ENCODE measurements around the gene PPP2R2C.

PPP2R2C gene

DNA sequence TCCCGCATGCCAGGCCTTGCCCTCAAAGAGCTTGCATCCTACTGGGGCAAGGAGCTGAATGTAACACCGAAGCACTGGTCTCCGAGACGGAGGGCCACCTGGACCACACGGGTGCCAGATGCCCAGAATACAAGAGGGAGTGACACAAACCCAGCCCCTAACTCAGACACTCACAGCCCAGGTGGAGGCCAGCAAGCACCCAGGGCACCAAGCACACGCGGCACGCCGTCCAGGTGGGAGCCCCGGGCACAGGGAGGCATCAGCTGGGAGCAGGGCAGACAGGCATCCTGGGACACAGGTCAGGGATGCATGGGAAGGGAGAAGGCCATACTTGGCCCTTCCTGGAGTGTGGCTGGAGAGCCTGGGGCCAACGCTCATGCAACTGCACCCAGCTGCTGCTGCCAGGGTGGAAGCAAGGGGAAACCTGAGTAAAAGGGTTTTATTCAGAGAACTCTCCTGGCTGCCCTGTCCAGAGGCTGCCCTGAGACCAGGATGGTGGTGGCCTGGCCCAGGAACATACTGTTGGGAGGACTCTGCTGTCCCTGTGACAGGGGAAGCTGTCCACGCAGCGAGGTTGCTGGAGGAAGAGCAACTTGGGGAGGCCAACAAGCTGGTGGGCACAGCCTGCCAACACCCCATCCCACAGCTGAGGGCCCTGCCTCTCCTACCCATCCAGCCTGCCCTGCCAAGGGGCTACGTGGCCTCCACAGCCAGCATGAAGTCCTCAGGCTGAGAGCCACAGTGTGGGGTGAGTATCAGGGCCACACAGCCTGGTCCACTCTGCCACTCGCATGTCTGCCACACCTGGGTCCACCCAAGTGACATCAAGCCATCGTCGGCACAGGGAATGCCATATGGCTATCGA, 22.2 kb upstream of the PPP2R2C start:
- in situ Hi-C loops (cut with HindIII; ENCODE audit: low sequenced_read_pairs): no loop called here

DNA sequence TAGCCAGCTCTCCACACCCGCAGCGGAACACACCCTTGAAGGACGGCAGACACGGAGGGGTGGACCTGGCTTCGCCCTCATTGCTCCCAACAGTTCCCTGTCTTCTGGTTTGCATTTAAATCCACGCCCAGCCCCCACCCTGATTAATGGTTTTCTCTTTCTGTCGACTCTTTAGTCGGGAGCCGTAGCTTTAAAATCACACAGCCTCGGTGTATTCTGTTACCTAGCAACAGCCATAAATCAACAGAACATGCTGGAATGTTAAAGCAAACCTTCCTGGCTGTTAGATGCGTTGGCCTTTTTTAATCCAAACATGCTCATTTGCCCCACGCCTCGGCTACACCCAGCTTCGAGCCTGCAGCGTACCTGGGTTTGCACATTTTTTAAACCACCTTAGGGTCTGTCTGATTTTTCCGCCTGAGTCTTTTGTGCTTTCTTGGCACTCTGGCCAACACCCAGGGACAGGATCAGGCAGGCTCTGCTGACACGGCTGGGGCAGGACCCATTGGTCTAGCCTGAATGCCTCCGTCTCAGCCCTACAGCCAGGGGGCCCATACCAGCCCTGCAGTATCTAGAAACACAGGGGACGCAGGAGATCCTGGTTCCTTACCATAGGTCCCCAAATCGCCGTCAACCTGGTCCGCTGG, 21.4 kb upstream of the PPP2R2C start:
- in situ Hi-C loops (cut with HindIII; ENCODE audit: low sequenced_read_pairs): no loop called here

DNA sequence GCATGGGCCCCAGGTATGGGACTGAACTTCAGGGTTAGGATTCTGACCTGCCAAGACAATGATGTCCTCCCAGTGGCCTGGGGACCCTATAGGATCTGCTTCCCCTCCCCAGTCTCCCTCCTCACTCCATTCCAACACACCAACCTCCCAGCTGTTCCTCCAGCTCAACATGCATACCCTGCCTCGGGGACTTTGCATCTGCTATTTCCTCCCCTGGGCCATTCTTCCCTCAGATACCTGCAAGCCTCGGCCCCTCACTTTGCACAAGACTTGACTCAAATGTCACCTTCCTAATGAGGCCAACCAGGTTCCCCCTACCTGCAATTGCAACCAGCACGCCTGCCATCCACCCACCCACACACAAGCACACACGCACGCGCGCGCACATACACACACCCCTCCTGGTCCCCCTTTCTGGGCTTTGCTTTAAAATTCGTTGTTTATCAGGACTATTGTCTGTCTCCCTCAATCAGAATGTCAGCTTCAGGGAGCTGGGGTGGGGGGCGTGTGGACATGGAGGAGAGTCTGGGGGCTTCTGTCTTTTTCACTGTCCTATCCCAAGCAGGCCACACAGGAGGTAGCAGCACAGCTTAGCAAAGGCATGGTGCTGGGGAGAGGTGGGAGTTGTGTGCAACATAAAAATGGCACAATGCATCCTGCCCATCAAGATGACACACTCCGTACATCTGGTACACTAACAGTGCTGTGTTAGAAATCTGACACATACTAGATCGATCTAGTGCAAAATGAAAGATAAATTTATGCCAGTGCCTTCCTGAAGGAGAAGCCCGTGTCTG, 20.6 kb upstream of the PPP2R2C start:
- in situ Hi-C loops (cut with HindIII; ENCODE audit: low sequenced_read_pairs): no loop called here

DNA sequence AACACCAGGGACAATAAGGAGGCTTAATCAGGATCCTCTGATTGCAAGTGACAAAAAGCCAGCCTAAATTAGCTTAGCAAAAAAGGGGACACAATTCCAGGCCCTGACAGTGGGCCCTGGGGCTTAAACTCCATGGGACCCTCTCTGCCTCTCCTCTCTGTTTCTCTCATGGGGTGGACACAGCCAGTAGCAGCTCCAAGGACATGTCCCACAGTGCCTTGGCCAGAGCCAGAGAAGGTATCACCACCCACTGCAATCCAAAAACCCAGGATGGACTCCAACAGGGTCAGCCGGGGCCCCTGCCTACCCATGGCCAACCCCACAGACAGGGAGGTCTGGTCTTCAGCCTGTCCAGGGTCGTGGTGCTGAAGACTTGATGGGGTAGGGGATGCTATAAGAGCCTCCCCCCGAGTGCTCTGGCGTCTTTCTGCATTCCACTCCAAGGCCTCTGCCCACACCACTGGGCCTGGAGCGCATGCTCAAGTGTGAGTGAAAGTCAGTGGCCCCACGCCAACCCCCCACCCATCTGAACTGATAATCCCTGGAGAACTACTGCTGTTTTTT, 19.7 kb upstream of the PPP2R2C start:
- in situ Hi-C loops (cut with HindIII; ENCODE audit: low sequenced_read_pairs): no loop called here

DNA sequence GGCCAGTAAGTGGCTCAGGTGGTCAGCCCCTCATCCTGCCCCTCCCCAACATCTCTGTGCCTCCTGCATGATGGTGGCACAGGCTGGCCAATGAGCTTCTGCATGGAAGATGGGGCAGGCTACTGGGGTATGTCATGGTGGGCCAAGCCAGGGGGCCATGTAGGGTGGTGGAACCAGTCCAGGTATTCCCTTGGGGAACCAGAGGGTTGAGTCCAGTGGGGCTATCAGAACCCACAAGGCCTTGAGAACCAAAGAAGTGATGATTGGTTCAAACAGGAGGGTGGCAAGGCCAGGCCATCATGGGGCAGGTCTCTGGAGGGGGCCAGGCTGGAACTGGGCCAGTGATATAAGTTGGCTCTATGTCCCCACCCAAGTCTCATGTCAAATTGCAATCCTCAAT, 18.8 kb upstream of the PPP2R2C start:
- in situ Hi-C loops (cut with HindIII; ENCODE audit: low sequenced_read_pairs): no loop called here

DNA sequence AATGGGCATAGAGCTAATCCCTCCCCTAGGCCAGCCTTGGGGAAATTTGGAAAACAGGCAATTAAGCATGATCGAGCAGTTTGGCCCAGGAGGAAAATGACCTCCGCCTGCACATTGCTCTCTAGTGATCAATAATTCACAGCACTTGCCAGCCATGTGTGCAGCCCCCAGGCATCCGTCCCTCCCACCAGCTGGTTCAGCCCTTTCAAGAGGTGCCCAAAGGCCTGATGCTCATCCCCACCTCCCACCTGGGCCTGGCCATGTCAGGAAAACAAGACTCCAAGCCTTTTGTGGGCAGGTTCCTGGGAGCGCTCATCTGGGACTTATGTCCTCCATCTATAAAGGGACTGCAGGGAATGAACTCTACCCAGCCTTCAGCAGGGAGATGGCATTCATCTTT, 17.5 kb upstream of the PPP2R2C start:
- in situ Hi-C loops (cut with HindIII; ENCODE audit: low sequenced_read_pairs): no loop called here

DNA sequence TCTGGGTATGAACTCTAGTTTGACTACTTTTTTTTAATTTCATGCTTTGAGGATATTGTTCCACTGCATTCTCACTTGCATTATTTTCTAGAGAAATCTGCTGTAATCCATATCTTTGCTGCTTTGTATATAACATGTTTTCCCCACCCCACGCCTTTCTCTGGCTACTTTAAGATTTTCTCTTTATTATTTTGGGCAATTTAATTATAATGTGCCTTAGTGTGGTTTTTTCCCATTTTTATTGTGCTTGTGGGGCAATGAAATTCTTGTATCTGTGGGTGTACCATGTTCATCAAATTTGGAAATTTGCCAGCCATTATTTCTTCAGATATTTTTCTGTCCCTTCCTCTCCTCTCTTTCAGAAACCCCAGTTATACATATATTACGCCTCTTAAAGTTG, 15.1 kb upstream of the PPP2R2C start:
- in situ Hi-C loops (cut with HindIII; ENCODE audit: low sequenced_read_pairs): no loop called here

DNA sequence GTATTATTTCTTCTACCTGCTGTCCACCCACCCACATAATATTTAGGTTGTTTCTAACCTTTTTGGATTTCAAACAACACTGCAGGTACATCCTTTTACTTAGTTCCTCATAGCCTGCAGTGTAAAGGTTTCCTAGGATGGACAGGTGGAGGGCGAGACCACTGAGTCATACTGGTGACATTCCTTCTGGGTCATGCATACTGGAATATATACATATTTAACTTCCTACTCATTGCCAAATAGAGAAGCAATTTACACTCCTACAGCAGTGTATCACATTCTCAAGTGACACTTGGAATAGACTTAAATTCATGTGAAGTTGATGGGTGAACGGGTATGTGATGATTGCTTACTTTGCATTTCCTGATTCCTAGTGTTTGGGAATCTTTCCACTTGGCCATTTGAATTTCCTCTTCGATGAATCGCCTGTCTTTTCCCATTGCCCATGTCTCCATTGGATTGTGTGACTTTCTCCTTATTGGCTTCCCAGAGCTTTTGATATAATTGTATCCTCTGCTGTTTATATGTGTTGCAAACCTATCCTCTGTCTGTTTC, 8.2 kb upstream of the PPP2R2C start:
- in situ Hi-C loops (cut with HindIII; ENCODE audit: low sequenced_read_pairs): no loop called here

DNA sequence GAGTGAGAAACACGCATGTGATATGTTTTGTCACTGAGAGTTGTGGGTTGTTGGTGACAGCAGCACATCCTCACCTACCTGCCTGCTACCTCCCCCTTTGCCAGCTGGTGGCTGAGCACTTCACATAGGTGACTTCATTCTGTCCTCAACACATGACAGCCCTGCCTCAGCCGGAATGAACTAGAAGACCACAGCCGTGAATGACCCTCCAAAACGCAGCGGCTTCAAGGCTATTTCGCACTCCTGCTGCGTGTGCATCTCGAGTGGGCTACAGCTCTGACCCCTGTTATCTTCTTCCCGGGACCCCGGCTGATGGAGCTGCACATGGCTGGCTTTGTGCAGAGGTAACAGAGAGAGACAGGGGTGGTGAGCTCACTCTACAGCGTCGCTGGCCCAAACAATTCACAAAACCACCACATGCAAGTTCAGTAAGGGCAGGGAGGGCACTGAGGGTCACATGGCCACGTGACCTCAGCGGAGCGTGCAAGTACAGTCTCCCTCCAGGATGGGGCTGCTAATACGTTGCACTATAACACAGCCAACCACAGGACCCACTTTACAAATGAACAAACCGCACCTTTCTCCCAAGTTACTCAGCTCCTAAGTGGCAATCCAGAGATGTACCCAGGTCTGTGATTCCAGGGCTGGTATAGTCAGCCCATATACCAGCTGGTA, 6.3 kb upstream of the PPP2R2C start:
- in situ Hi-C loops (cut with HindIII; ENCODE audit: low sequenced_read_pairs): no loop called here

DNA sequence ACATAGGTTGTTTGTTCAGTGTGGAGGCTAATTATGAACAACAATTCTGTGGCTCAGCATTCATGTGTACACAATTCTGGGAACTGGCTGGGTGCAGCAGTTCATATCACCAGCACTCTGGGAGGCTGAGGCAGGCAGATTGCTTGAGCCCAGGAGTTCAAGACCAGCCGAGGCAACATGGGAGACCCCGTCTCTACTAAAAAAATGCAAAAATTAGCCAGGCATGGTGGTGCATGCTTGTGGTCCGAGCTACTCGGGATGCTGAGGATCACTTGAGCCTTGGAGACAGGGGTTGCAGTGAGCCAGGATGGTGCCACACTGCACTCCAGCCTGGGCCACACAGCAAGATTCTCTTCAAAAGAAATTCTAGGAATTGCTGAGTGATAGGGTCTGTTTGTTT, 4.5 kb upstream of the PPP2R2C start:
- in situ Hi-C loops (cut with HindIII; ENCODE audit: low sequenced_read_pairs): no loop called here

DNA sequence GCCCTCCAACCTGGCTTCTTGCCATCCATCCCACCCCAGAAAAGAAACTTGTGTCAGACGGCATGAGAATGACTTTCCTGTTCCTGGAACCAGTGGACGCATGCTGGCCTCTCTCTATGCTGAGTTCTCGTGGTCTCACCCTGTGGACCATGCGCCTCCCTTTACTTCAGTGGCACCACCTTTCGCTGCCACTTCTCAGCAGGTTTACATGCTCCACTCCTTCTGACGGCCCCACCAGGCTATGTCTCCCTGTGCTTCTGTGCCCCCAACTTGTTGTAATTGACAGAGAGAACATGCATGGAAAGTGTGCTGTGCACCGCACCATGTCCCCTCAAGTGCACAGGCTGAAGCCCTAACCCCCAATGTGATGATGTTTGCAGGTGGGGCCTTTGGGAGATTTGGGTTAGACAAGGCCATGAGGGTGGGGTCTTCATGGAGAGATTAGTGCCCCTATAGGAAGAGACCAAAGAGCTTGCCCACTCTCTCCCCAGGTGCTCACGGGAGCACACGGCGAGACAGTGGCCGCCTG, 3.1 kb upstream of the PPP2R2C start:
- in situ Hi-C loops (cut with HindIII; ENCODE audit: low sequenced_read_pairs): no loop called here

DNA sequence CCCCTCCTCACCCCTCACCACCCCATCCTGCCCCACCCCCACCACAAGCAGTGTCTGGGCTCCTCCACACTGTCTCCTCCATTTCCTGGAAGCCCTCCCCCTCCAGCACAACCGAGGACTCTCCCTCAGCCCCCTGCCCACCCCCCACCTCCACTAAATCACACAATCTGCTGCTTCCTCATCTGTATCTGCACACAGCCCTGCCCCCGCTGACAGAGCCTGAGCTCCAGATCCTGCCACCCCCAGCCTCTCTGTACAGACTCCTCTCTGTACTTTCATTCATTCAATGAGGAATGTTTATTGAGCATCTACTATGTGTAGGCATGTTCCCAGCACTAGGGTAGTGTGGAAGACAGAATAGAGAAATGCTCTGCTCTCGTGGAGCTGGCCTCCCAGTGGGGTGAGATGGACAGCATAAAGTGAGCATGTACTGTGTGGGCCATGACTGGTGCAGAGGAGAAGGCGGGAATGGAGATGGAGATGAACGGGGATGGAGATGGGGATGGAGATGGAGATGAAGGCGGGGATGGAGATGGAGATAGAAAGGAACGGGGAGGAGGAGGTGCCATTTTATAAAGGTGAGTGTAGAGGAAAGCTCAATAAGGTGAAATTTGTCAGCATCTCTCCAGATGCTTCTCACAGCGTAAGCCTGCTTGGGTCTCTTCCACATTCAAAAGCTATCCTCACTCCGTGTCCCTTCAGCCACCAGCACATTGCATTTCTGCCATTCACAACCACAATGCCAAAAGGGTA, 2.5 kb upstream of the PPP2R2C start:
- in situ Hi-C loops (cut with HindIII; ENCODE audit: low sequenced_read_pairs): no loop called here

DNA sequence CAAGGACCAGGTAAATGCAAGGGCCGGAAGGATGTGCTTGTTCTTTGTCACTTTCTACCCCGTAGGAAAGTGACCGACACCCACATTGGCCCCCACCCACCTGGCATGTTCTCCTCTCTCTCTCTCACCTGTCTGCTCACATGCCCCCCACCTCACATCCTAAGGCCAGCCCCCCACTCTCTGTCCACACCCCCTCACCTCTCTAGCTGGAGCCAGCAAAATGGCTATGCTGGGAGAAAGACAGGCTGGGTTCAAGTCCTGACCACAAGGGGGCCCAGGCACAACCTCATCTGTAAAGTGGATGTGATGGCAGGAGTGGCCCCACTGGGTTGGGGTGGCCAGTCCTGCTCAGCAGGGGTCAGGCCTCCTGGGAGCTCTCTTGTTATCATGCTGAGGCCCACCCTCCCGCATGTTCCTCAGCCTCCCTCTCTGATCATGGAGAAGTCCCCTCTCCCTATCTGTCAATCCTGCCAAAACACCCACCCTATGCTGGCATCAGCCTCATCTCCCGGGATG, 1.7 kb upstream of the PPP2R2C start:
- in situ Hi-C loops (cut with HindIII; ENCODE audit: low sequenced_read_pairs): no loop called here

DNA sequence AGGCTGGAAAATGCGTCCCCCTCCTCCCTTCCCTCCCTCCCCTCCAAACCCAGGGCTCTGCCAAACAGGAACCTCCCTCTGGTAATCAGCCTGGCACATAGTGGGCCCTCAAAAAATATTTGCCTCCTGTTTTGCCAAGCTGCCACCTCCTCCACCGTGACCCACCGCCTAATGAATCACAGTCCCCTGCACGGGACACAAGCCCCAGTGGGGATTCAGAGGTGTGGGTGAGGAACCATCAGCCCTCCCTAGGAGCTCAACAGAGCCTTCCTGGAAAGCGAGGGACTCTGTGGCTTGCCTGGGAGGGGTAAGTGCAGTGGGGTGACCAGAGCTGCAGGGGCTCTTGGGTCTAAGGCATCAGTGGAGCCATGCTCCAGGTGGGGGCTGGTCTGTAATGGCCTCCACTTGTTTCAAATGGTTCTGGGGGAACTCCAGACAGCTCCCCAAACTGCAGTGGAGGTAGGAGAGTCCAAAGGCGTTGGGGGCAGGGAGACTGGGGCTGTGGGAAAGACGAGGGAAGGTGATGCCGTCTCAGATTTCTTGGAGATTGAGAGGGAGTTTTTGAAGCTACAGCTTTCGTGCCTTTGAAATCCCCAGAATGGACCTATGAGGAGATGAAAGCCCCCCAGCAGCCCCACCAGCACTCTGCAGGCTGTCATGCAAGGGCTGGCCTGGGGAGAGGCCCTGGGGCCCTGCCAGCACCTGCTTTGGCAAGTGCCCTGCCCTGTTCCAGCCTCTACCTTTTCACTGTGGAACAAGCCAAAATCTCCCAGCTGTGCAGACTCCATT, 1.0 kb upstream of the PPP2R2C start:
- in situ Hi-C loops (cut with HindIII; ENCODE audit: low sequenced_read_pairs): no loop called here

DNA sequence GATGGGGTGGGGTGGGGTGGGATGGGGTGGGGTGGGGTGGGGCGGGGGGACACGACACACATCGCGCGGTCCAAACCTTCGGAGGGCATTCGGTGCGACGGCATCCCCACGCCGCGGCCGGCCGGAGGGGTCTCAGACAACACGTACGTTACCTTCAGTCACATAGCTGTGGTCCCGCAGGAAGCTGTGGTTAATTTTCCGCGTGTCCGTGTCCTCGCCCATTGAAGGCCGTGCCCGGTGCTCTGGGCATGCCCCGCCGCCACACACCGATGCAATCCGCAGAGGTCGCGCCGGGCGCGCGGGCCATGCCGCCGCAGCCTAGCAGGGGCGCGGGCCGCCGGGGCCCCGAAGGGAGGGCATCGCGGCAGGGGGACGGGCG, 417 bp downstream of the PPP2R2C start:
- in situ Hi-C loops (cut with HindIII; ENCODE audit: low sequenced_read_pairs): no loop called here

DNA sequence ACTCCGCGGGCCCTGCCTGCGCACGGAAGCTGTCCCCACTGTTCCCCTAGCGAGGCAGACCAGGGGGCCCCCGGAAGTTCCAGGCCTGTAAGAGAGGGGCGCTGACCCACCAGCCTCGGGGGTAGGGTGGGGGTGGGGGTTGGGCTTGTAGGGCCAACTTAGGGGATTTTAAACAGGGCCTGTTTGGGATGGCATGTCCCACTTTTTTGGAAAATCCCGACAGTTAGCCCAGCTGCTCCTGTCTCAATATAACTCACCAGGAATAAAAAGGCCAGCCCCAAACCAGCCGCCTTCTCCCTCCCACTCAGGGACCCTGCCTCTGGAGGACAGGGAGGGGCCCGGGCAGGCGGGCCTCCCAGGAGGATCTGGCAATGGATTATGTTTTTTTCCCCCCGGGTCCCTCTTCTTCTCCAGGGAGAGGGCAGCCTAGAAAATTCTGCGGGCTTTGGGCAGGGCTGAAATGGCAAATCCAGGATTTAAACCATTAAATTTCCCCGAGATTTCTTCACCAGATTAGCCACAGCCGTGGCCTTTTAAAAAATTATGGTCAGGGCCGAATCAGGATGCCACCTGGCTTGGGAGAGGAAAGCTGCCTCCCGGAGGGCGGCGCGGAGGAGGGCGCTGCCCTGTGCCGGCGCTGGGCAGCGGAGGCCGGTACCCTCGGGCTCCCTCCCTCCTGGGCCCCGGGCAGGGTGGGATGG, 957 bp downstream of the PPP2R2C start:
- in situ Hi-C loops (cut with HindIII; ENCODE audit: low sequenced_read_pairs): no loop called here

DNA sequence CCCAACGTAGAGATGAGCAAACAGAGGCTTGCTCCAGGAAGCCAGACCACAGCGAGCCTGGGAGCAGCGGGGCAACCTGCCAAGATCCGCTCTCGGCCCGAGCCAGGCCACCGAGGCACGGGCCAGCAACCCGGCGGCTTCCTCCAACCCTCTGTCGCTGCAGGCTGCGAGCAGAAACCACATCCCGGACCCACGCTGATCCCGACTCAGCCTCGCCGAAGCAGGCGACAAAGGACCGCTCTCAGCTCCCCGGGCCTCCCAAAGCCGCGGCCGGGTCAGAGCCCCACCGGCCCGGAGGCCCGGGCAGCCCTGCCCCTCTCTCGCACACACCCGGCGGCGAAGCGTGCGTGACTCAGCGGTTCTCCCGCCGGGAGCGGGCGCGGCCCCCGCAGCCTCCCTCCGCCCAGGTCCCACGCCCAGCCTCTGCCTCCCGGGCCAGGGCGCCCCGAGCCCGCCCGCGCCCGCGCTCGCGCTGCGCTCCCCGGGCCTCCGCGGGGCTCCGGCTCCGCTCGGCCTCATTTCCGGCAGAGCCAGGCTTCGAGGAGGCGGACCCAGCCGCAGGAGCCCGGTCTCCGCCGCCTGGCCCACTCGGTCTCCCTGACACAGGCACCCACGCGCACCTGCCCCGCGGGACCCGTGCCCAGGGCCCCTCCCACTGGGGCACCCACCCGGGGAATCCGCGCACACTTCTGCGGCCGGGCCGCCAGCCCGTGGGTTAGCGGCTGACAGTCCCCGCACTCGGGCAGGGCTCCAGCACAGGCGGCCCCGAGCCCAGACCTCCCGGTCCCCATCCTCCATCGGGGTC, 1.7 kb downstream of the PPP2R2C start:
- in situ Hi-C loops (cut with HindIII; ENCODE audit: low sequenced_read_pairs): no loop called here
